Measurements from ENCODE around the gene P2RX2.

DNA sequence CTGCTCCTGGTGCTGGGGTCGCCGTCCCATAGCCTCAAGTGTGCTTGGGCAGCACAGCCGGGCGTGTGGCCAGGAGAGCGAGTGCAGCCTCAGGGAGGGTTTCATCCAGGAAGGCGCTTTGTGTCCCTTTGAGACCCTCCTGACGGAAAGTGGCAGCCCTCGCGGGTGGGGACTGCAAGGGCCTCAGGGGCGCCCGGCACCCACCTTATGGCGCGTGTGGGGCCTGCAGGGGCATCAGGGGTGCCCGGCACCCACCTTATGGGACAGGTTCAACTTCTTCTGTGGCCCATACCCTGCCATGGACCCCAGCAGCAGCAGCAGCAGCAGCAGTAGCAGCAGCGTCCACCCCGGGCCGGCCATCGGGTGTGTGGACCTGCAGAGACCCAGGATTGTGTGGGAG lies 12.7 kb upstream of the P2RX2 start:
- TF ChIP-seq POLR2A (IDR thresholded peaks at IDR 0.05), result no peak
- no peak for TF ChIP-seq CTCF (IDR thresholded peaks at IDR 0.05)

Data from upper lobe of left lung (tissue), 4 donors.